IPS DF 4.7 (cell line): ENCODE measurements around the gene TAP1.
A peak's percentile ranks its signal among the peaks of the same experiment; 100 is the strongest.

Source experiments
- DNase-seq: peaks from one replicate; pipeline ENCODE4 v3.0.0-alpha.2; 2013; ENCODE audit warnings: low spot score; ENCODE audit errors: extremely low read depth

Gene TAP1

GRCh38 chr6:32799740-32800139 is 53.8 kb downstream of the TAP1 start:
- DNase-seq = no peak

GRCh38 chr6:32799168-32799567 is 54.3 kb downstream of the TAP1 start:
- no peak for DNase-seq

- peak; percentile 51 for DNase-seq
Observed at GRCh38 chr6:32796848-32797776, 56.4 kb downstream of the TAP1 start.
